Mesothelial cell of epicardium (in vitro differentiated cells): ENCODE measurements around the gene STAC. TPM values are rescaled to one million over a fixed set of nuclear protein-coding genes. Genes with fewer than 3 reads are reported as not detected.
A peak's percentile ranks its signal among the peaks of the same experiment; 100 is the strongest.

Experiments
- DNase-seq, 2 experiments: peaks; one replicate each; pipeline ENCODE4 v3.0.0; 2021; ENCODE audit warnings: low spot score in 2 of 2; ENCODE audit not compliant: unreplicated experiment in 2 of 2
- H3K27ac Mint-ChIP-seq: 2 replicates; pipeline ENCODE4 v1.8.0; 2021; ENCODE audit warnings: mixed read lengths
- H3K27me3 Mint-ChIP-seq: 2 replicates; pipeline ENCODE4 v1.8.0; 2021; ENCODE audit warnings: low read depth, mixed read lengths
- H3K36me3 Mint-ChIP-seq: 2 replicates; pipeline ENCODE4 v1.8.0; 2021; ENCODE audit warnings: mixed read lengths
- H3K4me1 Mint-ChIP-seq: 2 replicates; pipeline ENCODE4 v1.8.0; 2021; ENCODE audit warnings: mixed read lengths
- H3K4me3 Mint-ChIP-seq: 2 replicates; pipeline ENCODE4 v1.8.0; 2021; ENCODE audit warnings: mild to moderate bottlenecking, moderate library complexity, mixed read lengths
- H3K9me3 Mint-ChIP-seq: 2 replicates; pipeline ENCODE4 v1.8.0; 2021; ENCODE audit warnings: mixed read lengths
- CTCF ChIP-seq: fragments of 200-600 bp; sonication (generic); IDR thresholded peaks from one replicate; pipeline ENCODE4 v1.5.0; 2021; ENCODE audit warnings: antibody characterized with exemption; ENCODE audit not compliant: unreplicated experiment
- total RNA-seq: library from RNA; stranded (reverse); gene quantifications from 3 replicates; pipeline ENCODE4 v1.2.1, GENCODE V29; 2021

STAC gene
- total RNA-seq, 1 donor from 2014 or later: 1.9 TPM

DNA sequence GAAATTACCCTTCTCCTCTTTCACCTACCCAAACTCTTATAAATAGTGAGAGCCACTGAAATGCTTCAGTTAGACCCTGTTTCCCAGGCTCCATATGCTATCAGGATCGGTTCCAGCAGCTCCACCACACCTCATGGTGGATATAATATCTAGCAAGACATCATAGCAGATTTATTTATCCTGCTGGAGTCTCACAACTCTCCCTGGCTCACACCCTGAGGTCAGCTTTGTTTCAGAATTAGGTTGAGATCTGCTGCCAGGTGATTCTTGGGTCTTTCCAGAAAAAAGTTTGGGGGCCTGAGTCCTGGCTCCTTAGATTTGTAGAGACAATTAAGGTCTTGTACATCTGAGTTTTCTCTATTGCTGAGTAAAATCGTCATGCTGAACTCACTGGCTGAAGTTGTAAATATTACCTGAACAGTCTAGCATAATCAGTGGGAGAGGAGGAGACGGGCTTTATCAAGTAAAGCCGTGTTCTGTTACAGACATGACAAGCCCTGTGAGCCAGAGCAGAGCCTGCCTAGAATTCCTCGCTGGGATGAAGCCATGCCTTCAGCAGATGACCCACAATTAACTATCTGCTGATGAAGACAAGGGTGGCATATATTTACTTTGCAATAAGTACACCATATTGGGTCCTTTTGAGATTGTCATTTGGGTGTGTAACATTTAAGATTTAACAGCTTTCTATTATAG lies 131.6 kb downstream of the STAC start:
- no peak for TF ChIP-seq CTCF
- DNase-seq: no peak
- peaks cover 24% of the 10 kb centered on the region for H3K4me1 Mint-ChIP-seq
- H3K27ac Mint-ChIP-seq: peak overlapping the region; percentile 83
- H3K27me3 Mint-ChIP-seq: peaks cover 1% of the 10 kb centered on the region
- H3K4me3 Mint-ChIP-seq: no peak overlapping the region
- peaks cover 26% of the 10 kb centered on the region for H3K9me3 Mint-ChIP-seq
- peaks cover 7% of the 10 kb centered on the region for H3K36me3 Mint-ChIP-seq

DNA sequence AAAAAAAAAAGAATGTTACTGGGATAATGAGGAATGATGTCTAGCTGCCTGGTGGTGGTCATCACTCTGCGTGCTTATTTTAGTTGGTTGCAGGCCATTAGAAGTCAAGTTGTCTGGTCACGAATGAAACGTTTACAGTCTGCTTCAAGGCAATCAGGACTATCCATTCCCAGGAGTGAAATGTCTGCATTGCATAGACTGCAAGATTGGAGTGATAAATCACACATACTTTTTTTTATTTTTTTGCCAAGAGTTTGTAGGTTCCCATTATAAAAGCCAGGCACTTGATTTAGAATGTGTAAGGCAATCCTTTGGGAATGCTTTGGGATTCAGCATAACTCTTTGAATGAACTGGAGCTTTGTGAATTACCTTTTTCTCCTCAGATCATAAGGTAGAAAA lies 132.3 kb downstream of the STAC start:
- TF ChIP-seq CTCF: no peak
- no peaks in the 10 kb centered on the region for H3K27me3 Mint-ChIP-seq
- H3K27ac Mint-ChIP-seq: no peak overlapping the region
- no peak for DNase-seq
- peaks cover 22% of the 10 kb centered on the region for H3K9me3 Mint-ChIP-seq
- H3K4me1 Mint-ChIP-seq: peaks cover 24% of the 10 kb centered on the region
- H3K36me3 Mint-ChIP-seq: peaks cover 7% of the 10 kb centered on the region
- H3K4me3 Mint-ChIP-seq: no peak overlapping the region

- Mint-ChIP-seq H3K36me3 (peaks cover 2% of the 10 kb centered on the region), H3K9me3 (peaks cover 6% of the 10 kb centered on the region), H3K27me3 (no peaks in the 10 kb centered on the region), H3K4me3 (no peak overlapping the region), H3K27ac (no peak overlapping the region), H3K4me1 (peaks cover 24% of the 10 kb centered on the region)
- no peak for DNase-seq
- TF ChIP-seq CTCF: no peak
Measured at GRCh38 chr3:36514171-36514570, 133.9 kb downstream of the STAC start.

- TF ChIP-seq CTCF: no peak
- no peak for DNase-seq
- H3K9me3 Mint-ChIP-seq: no peaks in the 10 kb centered on the region
- H3K27ac Mint-ChIP-seq: no peak overlapping the region
- peaks cover 14% of the 10 kb centered on the region for H3K4me1 Mint-ChIP-seq
- no peaks in the 10 kb centered on the region for H3K27me3 Mint-ChIP-seq
- no peak overlapping the region for H3K4me3 Mint-ChIP-seq
- no peaks in the 10 kb centered on the region for H3K36me3 Mint-ChIP-seq
Measured at GRCh38 chr3:36519682-36520081, 139.4 kb downstream of the STAC start.

DNA sequence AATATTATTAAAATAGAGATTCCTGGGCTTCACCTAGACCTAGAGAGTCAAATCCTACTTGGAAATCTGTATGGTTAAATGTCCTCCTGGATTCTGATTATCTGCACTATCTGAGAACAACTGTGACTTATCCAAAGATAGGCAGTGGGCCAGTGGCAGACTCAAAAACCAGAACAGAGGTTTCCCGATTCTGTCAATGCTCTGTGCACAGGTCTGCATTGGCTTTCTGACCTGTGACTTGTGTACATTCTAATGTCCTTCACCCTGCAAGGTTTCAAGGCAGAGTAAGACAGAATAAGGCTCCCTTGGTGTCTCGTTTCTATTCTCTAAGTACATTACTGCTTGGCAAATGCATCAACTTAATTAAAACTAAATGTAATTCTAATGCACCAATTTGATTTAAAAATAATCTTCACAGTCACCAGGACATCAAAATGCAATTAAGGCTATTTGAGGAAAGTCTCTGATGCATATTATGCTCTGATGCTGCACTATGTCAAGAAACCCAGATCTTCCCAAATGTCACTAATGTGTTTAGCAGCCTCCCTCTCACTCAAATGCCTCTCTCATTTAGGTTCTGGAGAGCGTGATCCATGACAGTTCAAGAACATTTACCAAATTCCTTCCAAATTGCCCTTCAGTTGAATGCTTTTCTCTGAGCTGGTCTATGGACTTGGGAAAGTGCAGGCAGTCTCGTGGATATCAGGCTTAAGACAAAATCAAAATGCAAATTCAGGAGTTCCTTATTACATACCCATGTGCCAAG lies 140.1 kb downstream of the STAC start:
- H3K27me3 Mint-ChIP-seq: no peaks in the 10 kb centered on the region
- H3K27ac Mint-ChIP-seq: no peak overlapping the region
- H3K4me1 Mint-ChIP-seq: peaks cover 18% of the 10 kb centered on the region
- DNase-seq: no peak
- no peak overlapping the region for H3K4me3 Mint-ChIP-seq
- H3K36me3 Mint-ChIP-seq: no peaks in the 10 kb centered on the region
- no peaks in the 10 kb centered on the region for H3K9me3 Mint-ChIP-seq
- no peak for TF ChIP-seq CTCF
